Mesenchymal stem cell (in vitro differentiated cells and primary cell): ENCODE results near the gene BAIAP2.

Experiments
- DNase-seq: peaks from one replicate; pipeline ENCODE4 v3.0.0-alpha.2; 2013
- H2AFZ ChIP-seq: one replicate; pipeline ENCODE4 v1.6.1; 2013; ENCODE audit warnings: low read depth, mild to moderate bottlenecking, control low read depth, inconsistent platforms, low read length, moderate library complexity
- H2AK5ac ChIP-seq: 2 replicates; pipeline ENCODE4 v1.6.1; 2013; ENCODE audit warnings: low read length, moderate library complexity, mild to moderate bottlenecking, inconsistent platforms; ENCODE audit not compliant: severe bottlenecking
- H2BK120ac ChIP-seq: one replicate; pipeline ENCODE4 v1.6.1; 2013; ENCODE audit warnings: low read depth, mild to moderate bottlenecking, inconsistent platforms, low read length, moderate library complexity
- H2BK12ac ChIP-seq, 2 experiments: one replicate each; pipeline ENCODE4 v1.6.1; 2013; ENCODE audit warnings: inconsistent platforms in 2 of 2, low read length in 2 of 2, mild to moderate bottlenecking in 2 of 2, moderate library complexity in 2 of 2, control low read depth in 1 of 2
- H2BK15ac ChIP-seq: one replicate; pipeline ENCODE4 v1.6.1; 2013; ENCODE audit warnings: mild to moderate bottlenecking, low read depth, inconsistent platforms; ENCODE audit not compliant: poor library complexity, severe bottlenecking
- H2BK5ac ChIP-seq: 2 replicates; pipeline ENCODE4 v1.6.1; 2013; ENCODE audit warnings: low read depth, mild to moderate bottlenecking, low read length, control low read depth, inconsistent platforms; ENCODE audit not compliant: poor library complexity, severe bottlenecking
- H3K14ac ChIP-seq, 2 experiments: one replicate each; pipeline ENCODE4 v1.6.1; 2013; ENCODE audit warnings: inconsistent platforms in 2 of 2, low read length in 2 of 2, control low read depth in 1 of 2, mild to moderate bottlenecking in 1 of 2, moderate library complexity in 1 of 2
- H3K18ac ChIP-seq, 2 experiments: one replicate each; pipeline ENCODE4 v1.6.1; 2013; ENCODE audit warnings: inconsistent platforms in 2 of 2, low read length in 2 of 2, control low read depth in 1 of 2, low read depth in 1 of 2, mild to moderate bottlenecking in 1 of 2
- H3K23ac ChIP-seq, 2 experiments: one replicate each; pipeline ENCODE4 v1.6.1; 2013; ENCODE audit warnings: inconsistent platforms in 2 of 2, low read length in 2 of 2, mild to moderate bottlenecking in 2 of 2, moderate library complexity in 2 of 2, control low read depth in 1 of 2
- H3K27ac ChIP-seq: 2 replicates; pipeline ENCODE4 v1.5.1; 2013; ENCODE audit warnings: mild to moderate bottlenecking, moderate library complexity, low read length, control low read depth, inconsistent platforms; ENCODE audit not compliant: poor library complexity, severe bottlenecking
- H3K27me3 ChIP-seq, 2 experiments: 2 replicates each; pipeline versions ENCODE4 v1.6.1 to v1.7.0; 2013; ENCODE audit warnings: low read length in 2 of 2, mild to moderate bottlenecking in 2 of 2, moderate library complexity in 2 of 2, control low read depth in 1 of 2, inconsistent platforms in 1 of 2; ENCODE audit not compliant: control insufficient read depth in 1 of 2, insufficient read depth in 1 of 2
- H3K36me3 ChIP-seq, 2 experiments: 2 replicates each; pipeline versions ENCODE4 v1.6.1 to v1.7.0; 2013; ENCODE audit warnings: low read length in 2 of 2, control low read depth in 1 of 2, inconsistent platforms in 1 of 2, low read depth in 1 of 2, mild to moderate bottlenecking in 1 of 2; ENCODE audit not compliant: insufficient read depth in 2 of 2, control insufficient read depth in 1 of 2
- H3K4ac ChIP-seq, 2 experiments: one replicate each; pipeline ENCODE4 v1.6.1; 2013; ENCODE audit warnings: inconsistent platforms in 2 of 2, low read length in 2 of 2, mild to moderate bottlenecking in 2 of 2, moderate library complexity in 2 of 2, control low read depth in 1 of 2, low read depth in 1 of 2
- H3K4me1 ChIP-seq: 2 replicates; pipeline ENCODE4 v1.6.1; 2013; ENCODE audit warnings: low read depth, low read length, control low read depth; ENCODE audit not compliant: control insufficient read depth, insufficient read depth
- H3K4me2 ChIP-seq: 2 replicates; pipeline ENCODE4 v1.6.1; 2013; ENCODE audit warnings: low read length, mild to moderate bottlenecking, inconsistent platforms; ENCODE audit not compliant: poor library complexity, severe bottlenecking
- H3K4me3 ChIP-seq, 2 experiments: 2 replicates each; pipeline versions ENCODE4 v1.5.1 to v1.7.0; 2013; ENCODE audit warnings: low read length in 2 of 2, mild to moderate bottlenecking in 2 of 2, control low read depth in 1 of 2, low read depth in 1 of 2; ENCODE audit not compliant: insufficient read depth in 1 of 2
- H3K79me1 ChIP-seq: replicated peaks from 2 replicates; pipeline ENCODE4 v1.6.1; 2013; ENCODE audit warnings: mild to moderate bottlenecking, control low read depth, low read length, inconsistent platforms; ENCODE audit not compliant: poor library complexity, severe bottlenecking
- H3K9ac ChIP-seq: 2 replicates; pipeline ENCODE4 v1.7.0; 2013; ENCODE audit warnings: mild to moderate bottlenecking, low read length, moderate library complexity
- H3K9me3 ChIP-seq: 2 replicates; pipeline ENCODE4 v1.7.0; 2013; ENCODE audit warnings: mild to moderate bottlenecking, low read length; ENCODE audit not compliant: control insufficient read depth
- H4K8ac ChIP-seq: one replicate; pipeline ENCODE4 v1.6.1; 2013; ENCODE audit warnings: inconsistent platforms, mild to moderate bottlenecking, low read length, moderate library complexity
- H4K91ac ChIP-seq: one replicate; pipeline ENCODE4 v1.6.1; 2013; ENCODE audit warnings: mild to moderate bottlenecking, low read length, inconsistent platforms
- WGBS: methylation state at CpG from one replicate; pipeline ENCODE4 v1.1.7; 2013; ENCODE audit warnings: mixed read lengths; 5-methylcytosine and 5-hydroxymethylcytosine counted together

Gene BAIAP2

DNA sequence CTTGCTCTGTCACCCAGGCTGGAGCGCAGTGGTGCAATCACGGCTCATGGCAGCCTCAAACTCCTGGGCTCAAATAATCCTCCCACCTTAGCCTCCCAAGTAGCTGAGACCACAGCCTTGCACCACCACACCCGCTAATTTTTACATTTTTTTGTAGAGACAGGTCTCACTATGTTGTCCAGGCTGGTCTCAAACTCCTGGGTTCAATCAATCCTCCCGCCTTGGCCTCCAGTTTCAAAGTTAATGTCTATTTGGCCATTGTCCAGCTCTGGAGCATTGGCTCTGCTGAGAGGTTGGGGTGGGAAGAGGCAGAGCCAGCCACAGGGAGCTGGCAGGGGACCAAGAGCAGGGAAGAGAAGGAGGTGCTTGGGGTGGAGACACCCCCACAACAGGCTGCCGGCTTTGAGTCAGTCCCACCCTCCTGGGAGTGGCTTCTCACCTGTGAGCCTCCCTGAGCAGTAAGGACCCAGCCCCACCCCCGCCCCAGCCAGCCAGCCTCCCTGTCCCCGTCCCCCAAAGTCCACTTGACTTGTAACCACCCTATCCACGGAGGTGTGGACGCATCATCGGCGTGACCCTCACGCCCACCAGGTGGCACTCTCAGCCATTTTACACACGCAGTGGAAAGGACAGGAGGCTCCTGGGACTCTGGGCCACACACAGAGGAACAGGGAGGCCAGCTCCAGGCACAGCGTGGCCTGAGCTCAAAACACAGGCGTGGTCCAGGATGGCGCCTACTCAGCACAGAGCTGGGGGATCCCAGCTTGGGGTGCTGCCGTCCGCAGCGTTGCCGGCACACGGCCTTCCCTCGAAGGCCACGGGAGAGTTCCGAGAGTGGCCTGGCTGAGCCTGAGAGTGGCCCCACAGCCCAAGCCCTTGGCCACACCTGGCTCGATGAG is 107.6 kb downstream of the BAIAP2 start:
- no peak overlapping the region for H4K91ac ChIP-seq
- peak overlapping the region; percentile 48 for H2AFZ ChIP-seq
- peaks cover 14% of the 10 kb centered on the region for H3K4me1 ChIP-seq
- no peak overlapping the region for H2BK120ac ChIP-seq
- H3K18ac ChIP-seq = no peak overlapping the region
- peak overlapping the region; percentile 32 for H3K9ac ChIP-seq
- peaks cover 3 to 39% of the 10 kb centered on the region in 2 experiments for H3K27me3 ChIP-seq
- H3K27ac ChIP-seq = no peak overlapping the region
- H2BK15ac ChIP-seq = no peak overlapping the region
- H2AK5ac ChIP-seq = no peak overlapping the region
- H2BK5ac ChIP-seq = no peak overlapping the region
- H3K14ac ChIP-seq = no peak overlapping the region
- 46% methylated on average over 25 of the region's 25 CpGs for WGBS
- peak; percentile 72 for DNase-seq
- peak overlapping the region; percentile 33 for H4K8ac ChIP-seq
- no peaks in the 10 kb centered on the region for H3K79me1 ChIP-seq
- H3K4ac ChIP-seq = no peak overlapping the region
- H3K36me3 ChIP-seq = no peaks in the 10 kb centered on the region
- no peaks in the 10 kb centered on the region for H3K9me3 ChIP-seq
- peak overlapping the region in 1 of 2 experiments; percentile 49 for H3K4me3 ChIP-seq
- H2BK12ac ChIP-seq = peak overlapping the region in 1 of 2 experiments; percentile 29
- H3K23ac ChIP-seq = no peak overlapping the region
- no peak overlapping the region for H3K4me2 ChIP-seq

GRCh38 chr17:81143200-81143527 is 108.2 kb downstream of the BAIAP2 start:
- no peaks in the 10 kb centered on the region for H3K36me3 ChIP-seq
- 76% methylated on average over 11 of the region's 11 CpGs for WGBS

GRCh38 chr17:81143717-81144422 is 108.9 kb downstream of the BAIAP2 start:
- Histone ChIP-seq H3K79me1 (no peaks in the 10 kb centered on the region), H3K23ac (no peak overlapping the region), H2AK5ac (no peak overlapping the region), H3K9me3 (no peaks in the 10 kb centered on the region), H3K27me3 (peaks cover 11 to 48% of the 10 kb centered on the region in 2 experiments), H3K27ac (no peak overlapping the region), H2AFZ (no peak overlapping the region), H3K18ac (no peak overlapping the region), H2BK120ac (no peak overlapping the region), H2BK12ac (no peak overlapping the region), H3K4me3 (no peak overlapping the region), H4K8ac (no peak overlapping the region), H3K4ac (no peak overlapping the region), H4K91ac (no peak overlapping the region), H3K4me2 (no peak overlapping the region), H3K9ac (no peak overlapping the region), H2BK15ac (no peak overlapping the region), H3K4me1 (peaks cover 11% of the 10 kb centered on the region), H2BK5ac (no peak overlapping the region), H3K14ac (no peak overlapping the region), H3K36me3 (no peaks in the 10 kb centered on the region)
- DNase-seq = no peak
- 91% methylated on average over 17 of the region's 17 CpGs for WGBS

More at GRCh38 chr17:81143200-81143527, 108.2 kb downstream of the BAIAP2 start:
- Histone ChIP-seq H3K4me2 (no peak overlapping the region), H3K18ac (no peak overlapping the region), H3K23ac (no peak overlapping the region), H3K4me1 (peaks cover 14% of the 10 kb centered on the region), H3K14ac (no peak overlapping the region), H2AK5ac (no peak overlapping the region), H3K4ac (no peak overlapping the region), H2BK5ac (no peak overlapping the region), H3K27me3 (peaks cover 4 to 41% of the 10 kb centered on the region in 2 experiments), H3K27ac (no peak overlapping the region), H3K4me3 (no peak overlapping the region), H3K9me3 (no peaks in the 10 kb centered on the region), H4K91ac (no peak overlapping the region), H3K79me1 (no peaks in the 10 kb centered on the region), H3K9ac (peak overlapping the region; percentile 32), H2AFZ (no peak overlapping the region), H4K8ac (peak overlapping the region; percentile 33), H2BK15ac (no peak overlapping the region), H2BK12ac (no peak overlapping the region), H2BK120ac (no peak overlapping the region)
- no peak for DNase-seq

DNA sequence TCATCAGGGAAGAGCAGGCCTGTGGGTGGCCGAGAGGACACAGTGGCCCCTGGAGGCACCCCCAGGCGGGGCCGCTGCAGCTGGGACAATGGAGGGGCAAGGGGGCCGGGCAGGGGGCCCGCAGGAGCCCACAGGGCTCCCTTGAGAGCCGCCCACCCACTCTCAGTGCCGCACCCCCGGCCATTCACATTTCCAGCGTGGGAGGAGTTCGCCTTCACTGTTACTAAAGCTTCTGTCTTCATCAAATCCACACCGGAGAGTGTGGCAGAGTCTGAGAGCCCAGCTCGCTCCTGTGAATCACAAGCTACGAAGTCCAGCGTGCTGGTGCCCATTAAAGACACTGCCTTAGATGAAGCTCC is 109.5 kb downstream of the BAIAP2 start:
- H2BK15ac ChIP-seq = no peak overlapping the region

More for the DNA sequence above, 109.5 kb downstream of the BAIAP2 start:
- no peak overlapping the region for H3K14ac ChIP-seq
- H3K4me1 ChIP-seq = peaks cover 12% of the 10 kb centered on the region
- no peak overlapping the region for H3K4ac ChIP-seq
- H2BK5ac ChIP-seq = no peak overlapping the region
- H3K27ac ChIP-seq = no peak overlapping the region
- H3K36me3 ChIP-seq = no peaks in the 10 kb centered on the region
- DNase-seq = no peak
- no peaks in the 10 kb centered on the region for H3K9me3 ChIP-seq
- no peak overlapping the region for H3K9ac ChIP-seq
- 88% methylated on average over 14 of the region's 14 CpGs for WGBS
- H3K27me3 ChIP-seq = peaks cover 14 to 52% of the 10 kb centered on the region in 2 experiments
- H2AK5ac ChIP-seq = no peak overlapping the region
- no peak overlapping the region for H4K91ac ChIP-seq
- H3K4me3 ChIP-seq = no peak overlapping the region
- H4K8ac ChIP-seq = no peak overlapping the region
- H2BK12ac ChIP-seq = no peak overlapping the region
- no peak overlapping the region for H3K23ac ChIP-seq
- H3K4me2 ChIP-seq = no peak overlapping the region
- H2AFZ ChIP-seq = no peak overlapping the region
- H3K18ac ChIP-seq = no peak overlapping the region
- no peak overlapping the region for H2BK120ac ChIP-seq
- H3K79me1 ChIP-seq = no peaks in the 10 kb centered on the region
